ENCODE measurements around the gene FBN2.

DNA sequence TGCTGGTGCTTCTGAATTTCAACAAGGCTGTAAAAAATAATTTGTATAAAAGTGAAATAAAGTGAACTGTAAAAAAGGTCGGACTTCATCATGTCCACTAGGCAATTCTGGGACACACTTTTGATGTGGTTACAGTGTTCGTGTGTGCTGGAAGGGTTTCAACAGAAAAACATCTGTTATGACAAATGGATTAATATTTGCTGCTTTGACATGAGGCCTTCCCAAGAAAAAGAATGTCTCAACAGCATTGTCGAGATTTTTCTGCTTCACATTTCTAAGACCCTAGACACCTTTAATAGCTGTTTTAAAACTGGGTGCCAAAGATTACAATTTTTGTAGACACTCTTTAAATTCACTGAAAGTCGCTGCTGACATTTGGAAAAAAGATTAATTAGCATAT lies 237.9 kb downstream of the FBN2 start:
- TF ChIP-seq, protein P1, sequence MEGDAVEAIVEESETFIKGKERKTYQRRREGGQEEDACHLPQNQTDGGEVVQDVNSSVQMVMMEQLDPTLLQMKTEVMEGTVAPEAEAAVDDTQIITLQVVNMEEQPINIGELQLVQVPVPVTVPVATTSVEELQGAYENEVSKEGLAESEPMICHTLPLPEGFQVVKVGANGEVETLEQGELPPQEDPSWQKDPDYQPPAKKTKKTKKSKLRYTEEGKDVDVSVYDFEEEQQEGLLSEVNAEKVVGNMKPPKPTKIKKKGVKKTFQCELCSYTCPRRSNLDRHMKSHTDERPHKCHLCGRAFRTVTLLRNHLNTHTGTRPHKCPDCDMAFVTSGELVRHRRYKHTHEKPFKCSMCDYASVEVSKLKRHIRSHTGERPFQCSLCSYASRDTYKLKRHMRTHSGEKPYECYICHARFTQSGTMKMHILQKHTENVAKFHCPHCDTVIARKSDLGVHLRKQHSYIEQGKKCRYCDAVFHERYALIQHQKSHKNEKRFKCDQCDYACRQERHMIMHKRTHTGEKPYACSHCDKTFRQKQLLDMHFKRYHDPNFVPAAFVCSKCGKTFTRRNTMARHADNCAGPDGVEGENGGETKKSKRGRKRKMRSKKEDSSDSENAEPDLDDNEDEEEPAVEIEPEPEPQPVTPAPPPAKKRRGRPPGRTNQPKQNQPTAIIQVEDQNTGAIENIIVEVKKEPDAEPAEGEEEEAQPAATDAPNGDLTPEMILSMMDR (IDR thresholded peaks at IDR 0.05): no peak
- TF ChIP-seq POLR2A (IDR thresholded peaks at IDR 0.05; ENCODE audit: low read depth) (no peak), EP300 (IDR thresholded peaks at IDR 0.05) (no peak)

Data from esophagus muscularis mucosa (tissue), 4 donors.